Medulla oblongata (tissue), 1 donor: ENCODE data around the gene IQCH.
A peak's percentile ranks its signal among the peaks of the same experiment; 100 is the strongest.

Experiments used
- DNase-seq: peaks from one replicate; pipeline ENCODE4 v3.0.0-alpha.2; 2015; ENCODE audit errors: extremely low spot score

Gene IQCH

GRCh38 chr15:67254238-67255175 lies at the start of gene IQCH, which contains the start of gene AAGAB:
Gene IQCH (plus strand): TSS chr15:67254786. CDS start chr15:67254897, 111 bp downstream.
Gene AAGAB (minus strand): TSS chr15:67254661. CDS start chr15:67254631, 30 bp downstream.
- DNase-seq = peak; percentile 96

DNA sequence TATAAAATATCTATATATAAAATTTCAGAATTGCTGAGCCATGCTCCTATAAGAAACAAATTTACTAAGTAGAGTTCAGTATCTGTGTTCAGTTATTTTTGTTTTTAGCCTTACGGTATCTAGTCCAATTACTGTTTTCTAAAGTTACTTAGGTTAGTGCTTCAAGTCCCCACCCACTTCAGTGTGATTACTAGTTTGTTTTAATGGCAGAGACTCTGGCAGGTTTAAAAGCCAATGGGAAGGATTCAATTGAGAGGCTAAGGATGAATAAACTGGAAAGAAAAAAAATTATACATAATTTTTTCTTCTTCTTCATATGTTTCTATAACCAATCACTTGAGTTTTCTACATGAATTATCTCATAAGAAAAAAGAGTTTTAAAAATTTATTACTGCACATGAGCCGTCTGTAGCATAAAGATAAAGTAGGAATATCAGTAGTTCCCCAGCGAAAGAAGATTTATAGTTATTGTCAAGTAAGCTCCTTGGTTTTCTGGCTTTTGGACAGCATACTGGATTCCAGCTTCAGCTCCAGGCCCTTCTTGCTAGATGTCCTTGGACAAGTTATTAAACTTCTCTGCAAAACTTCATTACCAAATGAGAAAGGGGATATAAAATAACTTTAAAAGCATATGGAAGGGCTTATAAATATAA lies 46.9 kb upstream of the IQCH start:
- DNase-seq = no peak

DNA sequence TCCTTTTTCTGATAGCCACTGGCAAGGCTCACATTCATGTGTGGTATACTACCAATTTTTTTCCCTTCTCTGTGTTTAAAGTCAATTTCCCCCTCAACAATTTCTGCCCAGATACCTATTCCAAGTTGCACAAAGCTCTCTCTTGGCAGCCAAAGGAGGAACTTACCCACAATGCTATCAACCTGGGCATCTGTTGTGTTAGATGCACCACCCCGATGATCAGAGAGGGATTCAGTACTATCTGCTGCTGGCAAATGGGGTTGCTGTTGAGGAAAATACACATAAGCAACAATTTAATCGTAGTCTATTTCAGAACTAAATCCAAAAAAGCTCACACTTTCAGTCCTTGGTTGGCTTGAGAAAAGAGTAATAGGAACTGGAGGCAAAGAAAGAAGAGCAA lies 46.2 kb upstream of the IQCH start:
- DNase-seq = no peak

DNA sequence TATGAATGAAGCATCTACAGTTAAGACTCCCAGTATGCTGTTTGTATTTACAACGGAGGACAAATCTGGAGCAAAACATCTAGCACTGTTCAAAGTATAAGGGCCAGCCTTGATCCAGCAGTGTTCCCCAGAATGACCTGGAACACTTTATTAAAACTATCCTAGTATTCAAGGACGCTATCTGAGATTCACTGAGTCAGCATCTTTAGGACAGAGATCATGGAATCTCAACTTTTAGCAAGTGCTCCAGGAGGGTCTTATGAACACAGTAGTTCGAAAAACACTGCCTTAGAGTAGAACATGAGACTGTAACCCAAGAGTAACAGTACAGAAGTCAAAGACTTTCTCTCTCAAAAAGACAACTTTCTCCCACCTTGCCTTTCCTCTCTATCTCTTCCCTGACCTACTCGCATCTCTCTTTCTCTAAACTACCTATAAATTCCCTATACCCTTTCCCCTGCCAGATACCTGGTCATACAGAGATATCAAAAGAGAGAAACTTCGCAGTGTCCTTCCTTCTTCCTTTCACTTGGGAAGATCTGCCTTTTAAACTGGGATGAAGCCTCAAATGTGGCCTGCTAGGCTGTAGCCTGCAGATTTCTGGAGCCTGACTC lies 43.9 kb upstream of the IQCH start:
- DNase-seq = no peak

DNA sequence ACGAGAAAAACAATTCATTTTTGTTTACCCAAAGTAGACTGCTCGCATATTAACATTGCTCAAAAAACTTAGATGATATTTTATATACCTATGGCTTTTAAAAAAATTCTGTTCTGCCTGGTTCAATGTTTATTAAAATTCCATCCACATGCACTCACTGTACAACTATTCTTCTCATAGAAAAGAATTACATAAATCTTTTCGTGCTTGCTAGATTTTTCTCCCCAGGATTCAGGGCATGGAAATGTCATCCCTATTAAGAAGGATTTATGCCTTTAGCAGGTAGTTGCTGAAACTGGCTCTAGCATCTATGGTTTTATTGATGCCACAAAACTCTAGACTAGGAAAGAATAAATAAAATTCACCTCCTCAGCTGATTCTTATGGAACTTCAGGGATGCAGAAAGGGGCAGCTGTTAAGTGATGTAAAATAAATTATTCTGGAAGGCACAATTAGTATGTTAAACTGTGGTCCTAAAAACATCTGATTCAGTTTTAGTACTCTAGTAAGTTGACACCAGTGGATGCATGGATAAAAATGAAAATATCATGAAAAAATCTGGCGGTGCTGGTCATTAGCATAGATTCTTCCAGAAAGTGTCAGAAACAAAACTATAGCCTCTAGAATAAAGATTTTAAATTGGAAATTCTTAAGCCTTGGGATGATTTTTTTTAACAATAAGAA lies 41.8 kb upstream of the IQCH start:
- no peak for DNase-seq

- DNase-seq = no peak
Measured at GRCh38 chr15:67215102-67215501, 39.5 kb upstream of the IQCH start.

- DNase-seq = no peak
Measured at GRCh38 chr15:67216859-67217258, 37.7 kb upstream of the IQCH start.

DNA sequence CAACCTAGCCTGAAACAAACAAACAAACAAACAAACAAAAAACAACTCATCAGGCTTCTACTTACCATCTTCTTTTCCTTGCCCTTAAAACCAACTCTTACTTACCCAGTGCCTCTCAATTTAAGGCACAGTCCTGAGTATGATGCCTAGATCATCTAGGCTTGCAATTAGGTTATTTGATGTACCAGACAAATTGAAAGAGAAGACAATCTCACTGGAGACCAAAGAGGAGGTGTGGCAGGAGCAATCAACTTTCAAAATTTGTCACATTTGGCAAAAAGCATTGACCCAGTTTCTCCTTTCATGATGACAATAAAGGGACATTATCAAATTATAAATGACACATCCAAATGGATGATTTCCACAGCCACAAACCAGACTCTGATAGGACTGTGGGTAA lies 36.2 kb upstream of the IQCH start:
- DNase-seq = no peak

DNA sequence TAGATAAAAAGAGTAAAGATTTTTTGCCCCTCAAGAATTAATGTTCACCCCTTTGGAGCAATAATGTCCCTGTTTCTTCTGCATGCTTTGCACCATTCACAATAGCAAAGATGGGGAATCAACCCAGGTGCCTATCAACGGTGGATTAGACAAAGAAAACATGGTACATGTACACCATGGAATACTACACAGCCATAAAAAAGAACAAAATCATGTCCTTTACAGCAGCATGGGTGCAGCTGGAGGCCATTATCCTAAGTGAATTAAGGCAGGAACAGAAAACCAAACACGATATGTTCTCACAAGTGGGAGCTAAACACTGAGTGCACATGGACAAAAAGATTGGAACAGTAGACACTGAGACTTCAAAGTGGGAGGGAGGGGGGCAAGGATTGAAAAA lies 35.3 kb upstream of the IQCH start:
- DNase-seq = no peak

GRCh38 chr15:67224889-67225288 lies 29.7 kb upstream of the IQCH start:
- DNase-seq = no peak

DNA sequence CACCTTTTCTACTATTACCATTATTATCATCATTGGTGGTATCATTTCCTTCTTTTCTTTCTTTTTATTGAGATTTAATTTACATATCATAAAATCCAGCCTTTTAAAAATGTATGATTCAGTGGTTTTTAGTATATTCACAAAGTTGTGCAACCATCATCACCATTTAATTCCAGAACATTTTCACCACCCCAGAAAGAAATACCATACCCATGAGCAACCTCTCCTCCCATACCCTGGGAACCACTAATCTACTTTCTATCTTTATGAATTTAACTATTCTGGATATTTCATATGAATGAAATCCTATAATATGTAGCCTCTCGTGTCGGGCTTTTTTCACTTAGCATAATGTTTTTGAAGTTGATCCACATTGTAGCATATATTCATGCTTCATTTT lies 29.2 kb upstream of the IQCH start:
- no peak for DNase-seq

GRCh38 chr15:67227431-67227830 lies 27.2 kb upstream of the IQCH start:
- no peak for DNase-seq

GRCh38 chr15:67227846-67228245 lies 26.7 kb upstream of the IQCH start:
- DNase-seq = no peak

DNA sequence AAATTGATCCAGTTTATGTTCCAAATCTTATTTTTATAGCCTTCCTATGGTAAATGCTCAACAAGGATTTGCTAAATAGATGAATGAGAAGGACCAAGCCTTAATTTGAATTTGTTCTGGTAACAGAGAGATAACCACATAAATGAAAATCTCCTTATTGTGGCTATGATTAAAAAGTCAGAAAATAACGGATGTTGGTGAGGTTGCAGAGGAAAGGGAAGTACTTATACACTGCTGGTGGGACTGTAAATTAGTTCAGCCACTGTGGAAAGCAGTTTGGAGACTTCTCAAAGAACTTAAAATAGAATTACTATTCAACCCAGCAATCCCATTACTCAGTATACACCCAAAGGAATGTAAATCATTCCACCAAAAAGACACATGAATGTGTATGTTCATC lies 26.3 kb upstream of the IQCH start:
- no peak for DNase-seq

GRCh38 chr15:67230504-67230903 lies 24.1 kb upstream of the IQCH start:
- no peak for DNase-seq

- no peak for DNase-seq
Measured at GRCh38 chr15:67232591-67232990, 22.0 kb upstream of the IQCH start.

- peak; percentile 14 for DNase-seq
Measured at GRCh38 chr15:67240235-67241131, 14.1 kb upstream of the IQCH start.

- DNase-seq = no peak
Measured at GRCh38 chr15:67241132-67241855, 13.3 kb upstream of the IQCH start.

DNA sequence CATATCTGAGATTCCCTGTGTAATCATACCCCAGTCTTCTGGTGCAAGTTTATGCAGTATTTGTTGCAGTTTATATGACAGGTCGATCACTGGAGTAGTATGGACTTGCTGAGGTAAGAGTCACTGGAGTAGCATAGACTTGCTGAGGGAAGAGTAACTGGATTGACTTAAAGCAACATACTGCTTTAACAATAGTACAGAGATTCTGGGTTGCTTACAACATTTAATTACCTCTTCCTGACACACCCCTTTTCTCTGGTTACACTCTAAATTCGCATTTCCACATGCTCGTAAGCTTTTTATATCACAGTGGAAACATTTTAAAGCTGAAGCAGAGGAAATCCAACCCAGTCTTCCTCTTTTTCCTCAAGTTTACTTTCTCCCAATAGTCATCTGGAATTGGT lies 11.9 kb upstream of the IQCH start:
- DNase-seq = no peak

DNA sequence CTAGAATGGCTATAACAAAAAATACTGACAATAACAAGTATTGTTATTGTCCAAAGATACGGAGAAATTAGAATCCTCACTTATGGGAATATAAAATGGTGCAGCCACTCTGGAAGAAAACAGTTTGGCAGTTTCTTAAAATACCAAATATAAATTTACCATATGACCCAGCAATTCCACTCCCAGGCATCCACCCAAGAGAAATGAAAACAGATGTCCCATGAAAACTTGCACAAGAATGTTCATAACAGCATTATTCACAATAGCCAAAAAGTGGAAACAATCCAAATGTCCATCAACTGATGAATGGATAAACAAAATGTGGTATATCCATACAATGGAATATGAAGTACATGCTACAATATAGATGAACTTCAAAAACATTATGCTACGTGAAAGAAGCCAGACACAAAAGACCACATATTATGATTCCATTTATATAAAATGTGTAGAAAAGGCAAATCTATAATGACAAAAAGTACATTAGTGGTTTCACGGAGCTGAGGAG lies 9.6 kb upstream of the IQCH start:
- DNase-seq = no peak
